SK-N-SH treated with all-trans-retinoic acid at 6 μM for 48 hours (cell line): Measurements from ENCODE around the gene CAMSAP3.

ENCODE experiments used
- ARNTL ChIP-seq: fragments of 450-650 bp; formaldehyde crosslinking; IDR thresholded peaks from 2 replicates; pipeline ENCODE4 v1.5.0; 2020; ENCODE audit warnings: low read depth, mild to moderate bottlenecking, moderate library complexity, borderline replicate concordance
- ISL1 ChIP-seq: fragments of 250-450 bp; sonication (Bioruptor Pico); IDR thresholded peaks from 2 replicates; pipeline ENCODE4 v2.1.2; 2022; ENCODE audit warnings: mild to moderate bottlenecking, moderate library complexity
- RARB ChIP-seq: fragments of 250-450 bp; sonication (Bioruptor Pico); IDR thresholded peaks from 2 replicates; pipeline ENCODE4 v1.8.0; 2021; ENCODE audit warnings: mild to moderate bottlenecking, moderate library complexity
- SNAI2 ChIP-seq: fragments of 250-450 bp; sonication (Bioruptor Pico); IDR thresholded peaks from 2 replicates; pipeline ENCODE4 v1.5.0; 2020; ENCODE audit warnings: mild to moderate bottlenecking, moderate library complexity
- TOX ChIP-seq: fragments of 250-450 bp; sonication (Bioruptor Pico); IDR thresholded peaks from 2 replicates; pipeline ENCODE4 v1.8.0; 2021; ENCODE audit warnings: mild to moderate bottlenecking, moderate library complexity, borderline replicate concordance
- ZC3H10 ChIP-seq: fragments of 250-450 bp; sonication (Bioruptor Pico); IDR thresholded peaks from 2 replicates; pipeline ENCODE4 v1.5.1; 2021; ENCODE audit warnings: mild to moderate bottlenecking, moderate library complexity
- ZFP3 ChIP-seq: fragments of 250-450 bp; sonication (Bioruptor Pico); IDR thresholded peaks from 2 replicates; pipeline ENCODE4 v1.5.0; 2020; ENCODE audit warnings: mild to moderate bottlenecking, moderate library complexity
- ZNF565 ChIP-seq: fragments of 450-650 bp; formaldehyde crosslinking; conservative IDR thresholded peaks from 2 replicates; pipeline ENCODE4 v1.5.0; 2020; ENCODE audit warnings: low read depth, mild to moderate bottlenecking, moderate library complexity
- ZNF70 ChIP-seq: fragments of 450-650 bp; formaldehyde crosslinking; IDR thresholded peaks from 2 replicates; pipeline ENCODE4 v1.5.0; 2020; ENCODE audit warnings: mild to moderate bottlenecking, moderate library complexity
- ZNF8 ChIP-seq: fragments of 450-650 bp; formaldehyde crosslinking; IDR thresholded peaks from 2 replicates; pipeline ENCODE4 v1.5.0; 2020; ENCODE audit warnings: mild to moderate bottlenecking, moderate library complexity
- TF ChIP-seq, protein P1 (sequence below): fragments of 250-450 bp; sonication (Bioruptor Pico); IDR thresholded peaks from 2 replicates; pipeline ENCODE4 v1.5.1; 2021; ENCODE audit warnings: mild to moderate bottlenecking, moderate library complexity
- TF ChIP-seq, protein P2 (sequence below): fragments of 250-450 bp; sonication (Bioruptor Pico); IDR thresholded peaks from 2 replicates; pipeline ENCODE4 v1.8.0; 2020; ENCODE audit warnings: mild to moderate bottlenecking, moderate library complexity, borderline replicate concordance
- TF ChIP-seq, protein P3 (sequence below): fragments of 250-450 bp; sonication (Bioruptor Pico); IDR thresholded peaks from 2 replicates; pipeline ENCODE4 v1.8.0; 2021; ENCODE audit warnings: low read depth, mild to moderate bottlenecking, moderate library complexity, borderline replicate concordance

DNA sequence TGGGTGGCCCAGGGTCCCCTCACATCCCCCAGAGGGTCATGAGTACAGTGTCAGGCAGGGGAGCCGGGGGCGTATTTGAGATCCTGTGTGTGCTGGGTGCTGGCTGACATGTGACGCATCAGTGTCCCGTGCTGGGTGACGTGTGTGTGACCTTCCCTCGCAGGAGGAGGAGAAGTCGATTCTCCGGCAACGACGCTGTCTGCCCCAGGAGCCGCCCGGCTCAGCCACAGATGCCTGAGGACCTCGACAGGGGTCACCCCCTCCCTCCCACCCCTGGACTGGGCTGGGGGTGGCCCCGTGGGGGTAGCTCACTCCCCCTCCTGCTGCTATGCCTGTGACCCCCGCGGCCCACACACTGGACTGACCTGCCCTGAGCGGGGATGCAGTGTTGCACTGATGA lies 34.3 kb upstream of the CAMSAP3 start:
- TF ChIP-seq TOX (CRISPR knock-in tag): no peak
- no peak for TF ChIP-seq ZNF565 (CRISPR knock-in tag)
- no peak for TF ChIP-seq SNAI2
- TF ChIP-seq ZNF8 (CRISPR knock-in tag): no peak
- no peak for TF ChIP-seq ZFP3 (CRISPR knock-in tag)
- no peak for TF ChIP-seq ZC3H10 (CRISPR knock-in tag)
- TF ChIP-seq, protein P1, sequence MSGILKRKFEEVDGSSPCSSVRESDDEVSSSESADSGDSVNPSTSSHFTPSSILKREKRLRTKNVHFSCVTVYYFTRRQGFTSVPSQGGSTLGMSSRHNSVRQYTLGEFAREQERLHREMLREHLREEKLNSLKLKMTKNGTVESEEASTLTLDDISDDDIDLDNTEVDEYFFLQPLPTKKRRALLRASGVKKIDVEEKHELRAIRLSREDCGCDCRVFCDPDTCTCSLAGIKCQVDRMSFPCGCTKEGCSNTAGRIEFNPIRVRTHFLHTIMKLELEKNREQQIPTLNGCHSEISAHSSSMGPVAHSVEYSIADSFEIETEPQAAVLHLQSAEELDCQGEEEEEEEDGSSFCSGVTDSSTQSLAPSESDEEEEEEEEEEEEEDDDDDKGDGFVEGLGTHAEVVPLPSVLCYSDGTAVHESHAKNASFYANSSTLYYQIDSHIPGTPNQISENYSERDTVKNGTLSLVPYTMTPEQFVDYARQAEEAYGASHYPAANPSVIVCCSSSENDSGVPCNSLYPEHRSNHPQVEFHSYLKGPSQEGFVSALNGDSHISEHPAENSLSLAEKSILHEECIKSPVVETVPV (CRISPR knock-in tag): no peak
- TF ChIP-seq, protein P2, sequence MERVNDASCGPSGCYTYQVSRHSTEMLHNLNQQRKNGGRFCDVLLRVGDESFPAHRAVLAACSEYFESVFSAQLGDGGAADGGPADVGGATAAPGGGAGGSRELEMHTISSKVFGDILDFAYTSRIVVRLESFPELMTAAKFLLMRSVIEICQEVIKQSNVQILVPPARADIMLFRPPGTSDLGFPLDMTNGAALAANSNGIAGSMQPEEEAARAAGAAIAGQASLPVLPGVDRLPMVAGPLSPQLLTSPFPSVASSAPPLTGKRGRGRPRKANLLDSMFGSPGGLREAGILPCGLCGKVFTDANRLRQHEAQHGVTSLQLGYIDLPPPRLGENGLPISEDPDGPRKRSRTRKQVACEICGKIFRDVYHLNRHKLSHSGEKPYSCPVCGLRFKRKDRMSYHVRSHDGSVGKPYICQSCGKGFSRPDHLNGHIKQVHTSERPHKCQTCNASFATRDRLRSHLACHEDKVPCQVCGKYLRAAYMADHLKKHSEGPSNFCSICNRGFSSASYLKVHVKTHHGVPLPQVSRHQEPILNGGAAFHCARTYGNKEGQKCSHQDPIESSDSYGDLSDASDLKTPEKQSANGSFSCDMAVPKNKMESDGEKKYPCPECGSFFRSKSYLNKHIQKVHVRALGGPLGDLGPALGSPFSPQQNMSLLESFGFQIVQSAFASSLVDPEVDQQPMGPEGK (CRISPR knock-in tag): no peak
- no peak for TF ChIP-seq ISL1 (CRISPR knock-in tag)
- TF ChIP-seq RARB: no peak
- TF ChIP-seq ZNF70 (CRISPR knock-in tag): no peak
- no peak for TF ChIP-seq ARNTL (CRISPR knock-in tag)
- TF ChIP-seq, protein P3, sequence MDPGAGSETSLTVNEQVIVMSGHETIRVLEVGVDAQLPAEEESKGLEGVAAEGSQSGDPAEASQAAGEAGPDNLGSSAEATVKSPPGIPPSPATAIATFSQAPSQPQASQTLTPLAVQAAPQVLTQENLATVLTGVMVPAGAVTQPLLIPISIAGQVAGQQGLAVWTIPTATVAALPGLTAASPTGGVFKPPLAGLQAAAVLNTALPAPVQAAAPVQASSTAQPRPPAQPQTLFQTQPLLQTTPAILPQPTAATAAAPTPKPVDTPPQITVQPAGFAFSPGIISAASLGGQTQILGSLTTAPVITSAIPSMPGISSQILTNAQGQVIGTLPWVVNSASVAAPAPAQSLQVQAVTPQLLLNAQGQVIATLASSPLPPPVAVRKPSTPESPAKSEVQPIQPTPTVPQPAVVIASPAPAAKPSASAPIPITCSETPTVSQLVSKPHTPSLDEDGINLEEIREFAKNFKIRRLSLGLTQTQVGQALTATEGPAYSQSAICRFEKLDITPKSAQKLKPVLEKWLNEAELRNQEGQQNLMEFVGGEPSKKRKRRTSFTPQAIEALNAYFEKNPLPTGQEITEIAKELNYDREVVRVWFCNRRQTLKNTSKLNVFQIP (CRISPR knock-in tag): no peak
